Measurements from ENCODE around the gene SMIM20. TPM values are rescaled to one million over a fixed set of nuclear protein-coding genes. Genes with fewer than 3 reads are reported as not detected.

Gene SMIM20
- total and polyA plus RNA-seq, 2 of the 4 experiments (the other 2 are of a cell fraction), result 13.6 to 23.1 TPM

DNA sequence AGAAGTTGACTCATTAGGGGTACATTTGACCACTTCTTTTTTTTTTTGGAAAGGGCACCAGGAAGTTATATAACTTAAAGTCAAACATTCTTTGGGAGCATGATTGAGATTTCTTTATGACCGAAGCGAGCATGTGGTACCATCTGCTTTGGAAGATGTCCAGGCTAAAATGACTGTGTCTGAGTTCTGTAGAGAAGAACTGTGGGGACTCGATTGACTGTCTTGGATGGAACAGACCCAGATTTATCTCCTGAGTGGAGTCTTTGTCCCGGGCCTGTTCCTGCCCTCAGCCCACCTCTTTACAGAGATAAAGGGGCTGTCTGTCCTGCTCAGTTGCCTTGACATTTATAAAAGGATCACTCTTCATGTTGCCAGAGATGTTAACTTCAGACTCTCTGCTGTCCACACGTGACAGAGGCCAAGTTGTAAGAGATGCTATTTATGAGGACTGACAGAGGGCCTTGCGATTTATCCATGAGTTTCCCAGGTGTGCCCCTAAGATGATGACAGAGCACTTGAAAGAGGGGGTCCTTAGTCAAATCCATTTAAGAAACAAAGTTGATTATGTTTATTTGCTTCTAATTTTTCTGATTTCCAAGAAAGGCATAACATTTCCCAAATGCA lies 16.8 kb downstream of the SMIM20 start:
- Histone ChIP-seq H4K20me1 (ENCODE audit: insufficient read depth, low read length) (no peaks in the 10 kb centered on the region), H2BK120ac (ENCODE audit: low read depth, low read length) (no peak overlapping the region), H3K9me3 (ENCODE audit: control insufficient read depth, insufficient read depth, low read length) (no peaks in the 10 kb centered on the region), H3K79me1 (ENCODE audit: low read depth in 1 of 2, low read length in 2 of 2) (peaks cover 0 to 4% of the 10 kb centered on the region in 2 experiments; a peak in 1 of 4 replicates), H2AK9ac (replicated peaks; ENCODE audit: low read depth, low read length, poor library complexity) (no peak overlapping the region), H3K4me3 (ENCODE audit: insufficient read depth, low read depth, low read length) (no peak overlapping the region), H4K8ac (ENCODE audit: low read depth in 2 of 2, low read length in 2 of 2) (no peak overlapping the region), H3K27me3 (ENCODE audit: control insufficient read depth, insufficient read depth, low read length) (no peaks in the 10 kb centered on the region), H3K18ac (ENCODE audit: low read depth, low read length) (no peak overlapping the region), H3K14ac (replicated peaks; ENCODE audit: low read depth, low read length) (no peak overlapping the region), H3K4ac (ENCODE audit: low read depth, low read length) (no peak overlapping the region), H3K4me1 (ENCODE audit: control insufficient read depth, insufficient read depth, low read length) (peaks cover 4% of the 10 kb centered on the region), H3K9me1 (ENCODE audit: insufficient read depth, low read length) (no peaks in the 10 kb centered on the region), H4K5ac (ENCODE audit: low read depth, low read length) (no peak overlapping the region), H2BK15ac (ENCODE audit: low read depth, low read length) (no peak overlapping the region), H4K91ac (ENCODE audit: insufficient read depth, low read depth, low read length) (no peak overlapping the region), H3K56ac (ENCODE audit: extremely low read depth, insufficient read depth, low read length) (no peak overlapping the region), H3K23ac (ENCODE audit: low read depth, low read length) (no peak overlapping the region), H3K36me3 (ENCODE audit: control insufficient read depth, insufficient read depth, low read length) (no peaks in the 10 kb centered on the region), H3K4me2 (ENCODE audit: low read depth, low read length) (no peak overlapping the region), H2BK20ac (ENCODE audit: low read depth, low read length) (no peak overlapping the region), H3K9ac (ENCODE audit: low read depth, low read length) (no peak overlapping the region), H2AFZ (replicated peaks; ENCODE audit: low read length, poor library complexity) (no peak overlapping the region), H3K27ac (ENCODE audit: insufficient read depth, low read length) (no peak overlapping the region), H2AK5ac (ENCODE audit: low read depth, low read length) (no peak overlapping the region), H2BK5ac (ENCODE audit: low read depth, low read length, poor library complexity, severe bottlenecking) (no peak overlapping the region)
- ATAC-seq (ENCODE audit: low read depth) (no peak), DNase-seq (no peak)
- TF ChIP-seq MXI1 (IDR thresholded peaks at IDR 0.05; ENCODE audit: borderline replicate concordance, low read depth, low read length) (no peak), USF2 (IDR thresholded peaks at IDR 0.05; ENCODE audit: low read depth, low read length) (no peak), CTCF (conservative IDR thresholded peaks at IDR 0.05; ENCODE audit: low read depth, low read length) (no peak), RAD21 (IDR thresholded peaks at IDR 0.05; ENCODE audit: low read length) (no peak), RCOR1 (IDR thresholded peaks at IDR 0.05; ENCODE audit: insufficient replicate concordance, low read length) (no peak), CHD1 (IDR thresholded peaks at IDR 0.05; ENCODE audit: low read depth, low read length) (no peak), RFX5 (IDR thresholded peaks at IDR 0.05; ENCODE audit: low read depth, low read length) (no peak), CEBPB (IDR thresholded peaks at IDR 0.05; ENCODE audit: low read depth, low read length) (no peak), MAZ (IDR thresholded peaks at IDR 0.05; ENCODE audit: borderline replicate concordance, low read depth, low read length) (no peak), BHLHE40 (IDR thresholded peaks at IDR 0.05; ENCODE audit: low read depth, low read length) (no peak), POLR2A (IDR thresholded peaks at IDR 0.05; ENCODE audit: low read depth, low read length) (no peak)
- dilution Hi-C loops (cut with HindIII; ENCODE audit: low sequenced_read_pairs, unreplicated experiment) (no loop called here), intact Hi-C loops (cut with micrococcal nuclease) (no loop called here), in situ Hi-C loops (cut with MboI; ENCODE audit: low sequenced_read_pairs) (no loop called here)
- POLR2A ChIA-PET (ENCODE audit: unreplicated experiment), result no interaction called here
- no TSS peak for BruUV-seq (replicated peaks)
- CTCF ChIA-PET, result no interaction called here
- 100% methylated on average over 1 of the region's 6 CpGs; no CpG with 5 or more reads in 1 of the 2 experiments for WGBS, 2 experiments (ENCODE audit: extremely low coverage in 2 of 2, insufficient read length in 1 of 2)

All from IMR-90 (cell line).